Fibroblast of villous mesenchyme (primary cell): ENCODE data around the gene CXorf65. TPM values are rescaled to one million over a fixed set of nuclear protein-coding genes. Genes with fewer than 3 reads are reported as not detected.

Source experiments
- DNase-seq: peaks from one replicate; pipeline ENCODE4 v3.0.0-alpha.2; 2010; ENCODE audit warnings: low read depth
- H3K4me3 ChIP-seq: 2 replicates; pipeline ENCODE4 v1.5.1; 2011; ENCODE audit warnings: low read depth, mild to moderate bottlenecking, low read length
- CTCF ChIP-seq: IDR thresholded peaks from 2 replicates; pipeline ENCODE4 v1.5.1; 2012; ENCODE audit warnings: low read depth, mild to moderate bottlenecking, low read length; ENCODE audit not compliant: insufficient read depth
- small RNA-seq: library from RNA; depleted of rRNA; stranded (forward); fragments of <200 nt; gene quantifications from one replicate; pipeline ENCODE3, GENCODE V24; 2012
- total RNA-seq: library from RNA; depleted of rRNA; stranded (reverse); fragments of >200 nt; gene quantifications from 2 replicates; pipeline ENCODE4 v1.2.3, GENCODE V29; 2012

The CXorf65 gene
- total RNA-seq, 1 donor = not detected

GRCh38 chrX:71068044-71068918 is 38.3 kb downstream of the CXorf65 start, which contains the start of gene SNX12:
Gene SNX12, minus strand, starts transcription at chrX:71068334. Its CDS starts 28 bp downstream, at chrX:71068306.
- DNase-seq = peak; percentile 93
- TF ChIP-seq CTCF = no peak
- H3K4me3 ChIP-seq = peak within 1 kb of the TSS; percentile 77

GRCh38 chrX:71067712-71068043 is 38.9 kb downstream of the CXorf65 start:
- peak overlapping the region; percentile 77 for H3K4me3 ChIP-seq
- no peak for TF ChIP-seq CTCF
- no peak for DNase-seq

- TF ChIP-seq CTCF = no peak
- H3K4me3 ChIP-seq = peak overlapping the region; percentile 77
- DNase-seq = no peak
Measured at GRCh38 chrX:71067089-71067488, 39.5 kb downstream of the CXorf65 start.

GRCh38 chrX:71060127-71060526 is 46.4 kb downstream of the CXorf65 start:
- no peak for DNase-seq
- TF ChIP-seq CTCF = no peak
- no peak overlapping the region for H3K4me3 ChIP-seq

- H3K4me3 ChIP-seq = no peak overlapping the region
- no peak for DNase-seq
- no peak for TF ChIP-seq CTCF
Measured at GRCh38 chrX:71057848-71058530, 48.6 kb downstream of the CXorf65 start.

GRCh38 chrX:71056867-71057266 is 49.7 kb downstream of the CXorf65 start:
- peak; percentile 48 for DNase-seq
- no peak for TF ChIP-seq CTCF
- H3K4me3 ChIP-seq = no peak overlapping the region

Small RNA genes within 50 kb of the gene (small RNA-seq; reads per million reads assigned to genes)
- not detected for gene CXorf65

Other genes with a start within 250 kb of the CXorf65 start
- gene TEX11, start 198.0 kb downstream of the CXorf65 start, total RNA-seq = not detected in 2 replicates
- under 0.01 and 0.86 TPM in 2 replicates for gene SLC7A3, start 175.6 kb downstream of the CXorf65 start, total RNA-seq
- gene SNX12, start 38.4 kb downstream of the CXorf65 start, total RNA-seq = 61.5 and 73.4 TPM in 2 replicates
- 4.3 and 4.5 TPM in 2 replicates for gene FOXO4, start 10.9 kb downstream of the CXorf65 start, total RNA-seq
- gene IL2RG, start 4.8 kb upstream of the CXorf65 start, total RNA-seq = not detected in 2 replicates
- 31.5 and 34.5 TPM in 2 replicates for gene MED12, start 11.9 kb upstream of the CXorf65 start, total RNA-seq
- 0.32 and 0.43 TPM in 2 replicates for gene NLGN3, start 38.1 kb upstream of the CXorf65 start, total RNA-seq
- gene GJB1, start 116.5 kb upstream of the CXorf65 start, total RNA-seq = not detected in 2 replicates
- gene ZMYM3, start 147.4 kb upstream of the CXorf65 start, total RNA-seq = 22.9 and 28.5 TPM in 2 replicates
- 355 and 462 TPM in 2 replicates for gene NONO, start 176.9 kb upstream of the CXorf65 start, total RNA-seq
- 3.5 and 6.5 TPM in 2 replicates for gene ITGB1BP2, start 195.0 kb upstream of the CXorf65 start, total RNA-seq